GM18868 (cell line): ENCODE data around the gene UBE2N.

Experiments
- ATAC-seq: cut with Tn5 transposase; IDR thresholded peaks from one replicate; pipeline ENCODE4 v1.9.1; 2021; ENCODE audit warnings: mild to moderate bottlenecking, moderate library complexity; ENCODE audit not compliant: unreplicated experiment

Gene UBE2N

DNA sequence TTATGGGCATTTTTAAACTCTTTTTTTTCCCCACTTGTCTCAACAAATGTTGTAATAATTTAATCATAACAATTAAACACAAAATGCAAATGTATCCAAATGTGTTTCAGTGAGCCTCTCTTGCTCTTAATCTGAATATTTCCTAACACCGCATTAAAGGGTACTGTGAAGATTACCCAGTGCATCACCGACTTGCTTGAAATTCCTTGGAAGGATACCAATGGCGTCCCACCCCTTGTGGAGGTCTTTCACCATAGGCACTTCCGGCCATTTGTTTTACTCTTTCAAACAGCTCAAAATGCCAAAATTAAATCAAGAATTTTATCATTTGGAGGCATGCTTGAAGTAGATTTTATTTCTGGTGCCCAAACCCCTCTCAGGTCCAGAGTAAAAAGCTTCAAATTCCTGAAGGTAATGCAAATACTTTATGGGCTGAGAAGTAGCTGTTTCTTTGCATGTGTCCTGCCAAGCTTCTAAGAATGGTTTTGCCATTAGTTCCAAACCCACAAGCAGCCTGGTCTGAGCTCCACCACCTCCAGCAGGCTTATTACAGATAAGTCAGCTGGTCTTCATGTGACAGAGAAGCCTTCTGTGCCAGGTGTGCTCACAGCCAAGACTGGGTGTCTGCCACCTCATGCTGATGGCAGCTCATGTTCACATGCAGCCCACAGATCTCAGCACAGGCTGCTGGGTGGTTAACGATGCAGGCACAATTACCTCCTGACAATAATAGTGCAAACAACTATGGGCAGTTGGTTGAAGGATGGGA is 80.4 kb downstream of the UBE2N start:
- ATAC-seq = no peak

DNA sequence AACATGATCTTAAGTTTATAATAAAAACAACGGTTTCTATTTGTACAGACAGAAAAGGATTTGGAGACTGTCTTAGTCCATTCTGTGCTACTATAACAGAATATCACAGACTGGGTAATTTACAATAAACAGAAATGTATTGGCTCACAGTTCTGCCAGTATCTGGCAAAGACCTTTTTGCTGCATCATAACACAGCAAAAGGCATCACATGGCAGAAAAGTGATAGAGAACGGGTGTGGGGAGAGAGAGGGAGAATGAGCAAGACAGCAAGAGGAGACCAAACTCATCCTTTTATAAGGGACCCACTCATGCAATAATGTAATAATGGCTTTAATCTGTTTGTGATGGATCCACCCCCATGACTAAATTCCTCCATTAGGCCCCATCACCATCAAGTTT is 81.1 kb downstream of the UBE2N start:
- ATAC-seq = no peak

DNA sequence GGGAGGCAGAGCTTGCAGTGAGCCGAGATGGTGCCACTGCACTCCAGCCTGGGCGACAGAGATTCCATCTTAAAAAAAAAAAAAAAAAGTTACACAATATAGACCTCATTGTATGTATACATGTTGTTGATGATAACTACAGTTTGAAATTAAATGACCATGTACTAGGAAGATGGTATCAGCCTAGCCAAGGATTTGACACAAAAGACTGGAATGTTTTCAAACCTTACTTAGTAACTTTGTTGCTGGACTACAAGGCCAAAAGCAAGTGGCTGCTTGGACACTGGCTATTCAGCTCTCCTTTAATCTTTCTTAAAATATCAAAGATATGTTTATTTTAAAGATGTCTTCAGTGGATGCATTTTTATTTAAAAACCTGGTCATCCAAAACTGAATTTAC is 82.9 kb downstream of the UBE2N start:
- ATAC-seq = no peak

DNA sequence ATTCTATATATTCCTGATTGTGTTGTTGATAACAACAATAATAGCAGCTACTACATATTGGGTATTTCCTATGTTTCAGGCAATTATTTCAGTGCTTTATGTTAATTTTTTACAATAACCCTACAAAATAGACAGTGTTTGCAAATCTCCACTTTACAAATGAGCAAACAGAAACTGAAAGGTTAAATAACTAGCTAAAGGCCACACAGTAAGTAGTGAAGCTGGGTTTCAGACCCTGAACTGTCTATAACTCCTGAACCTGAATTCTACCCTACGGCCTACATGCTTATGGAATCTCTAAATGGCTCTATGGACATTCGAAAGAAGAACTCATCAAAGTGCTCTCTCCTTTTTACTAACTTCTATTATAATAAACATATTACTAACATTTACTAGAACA is 83.7 kb downstream of the UBE2N start:
- ATAC-seq = no peak

DNA sequence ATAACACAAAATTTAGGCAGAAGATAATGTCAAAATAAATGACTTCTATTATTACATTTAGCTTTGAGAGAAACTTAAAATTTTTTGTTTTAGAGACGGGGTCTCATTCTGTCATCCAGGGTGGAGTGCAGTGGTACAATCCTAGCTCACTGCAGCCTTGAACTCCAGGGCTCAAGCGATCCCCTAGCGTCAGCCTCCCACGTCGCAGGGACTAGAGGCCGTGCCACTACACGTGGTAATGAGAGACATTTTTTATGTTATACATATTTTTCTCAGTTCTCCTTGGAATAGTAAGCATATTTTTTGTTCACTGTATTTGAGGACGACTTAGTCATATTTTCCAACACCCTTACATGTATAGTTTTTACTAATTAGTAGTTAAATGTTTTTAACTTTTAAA is 85.5 kb downstream of the UBE2N start:
- ATAC-seq = no peak
